HepG2 (cell line): Measurements from ENCODE around the gene MBNL3. TPM values are rescaled to one million over a fixed set of nuclear protein-coding genes. Genes with fewer than 3 reads are reported as not detected.

Experiments
- ATAC-seq: fragments of 200-7000 bp; cut with Tn5 transposase; 3 replicates; pipeline ENCODE4 v1.9.1; 2020; ENCODE audit warnings: mild to moderate bottlenecking, moderate library complexity
- BruUV-seq: library from RNA; stranded (reverse); fragments of 400-500 nt; replicated peaks from 2 replicates; lab custom pipeline; 2021; lab: Mats Ljungman, UMichigan
- CTCF ChIA-PET: fragments of 300-600 bp; formaldehyde crosslinking; extraction: SDS; loops from one replicate; lab custom pipeline; 2021; ENCODE audit warnings: low total read pairs, inconsistent platforms, low intra/inter-chr PET ratio; lab: Yijun Ruan, JAX
- POLR2A ChIA-PET: fragments of 350-600 bp; sonication (Branson Sonifier 250); formaldehyde crosslinking; loops from one replicate; lab custom pipeline; 2020; ENCODE audit warnings: antibody characterized with exemption, inconsistent platforms; lab: Yijun Ruan, JAX
- DNase-seq: peaks from one replicate; pipeline ENCODE4 v3.0.0-alpha.2; 2015; ENCODE audit warnings: low spot score
- FAIRE-seq: peaks from 3 replicates; lab custom pipeline; 2011; peaks lifted over from hg19 to GRCh38; lab: Jason Lieb, UNC
- H2AFZ ChIP-seq: one replicate; pipeline ENCODE4 v1.6.1; 2011; ENCODE audit warnings: low read length, inconsistent platforms
- H3K27ac ChIP-seq: fragments of 300-600 bp; 3 replicates; pipeline ENCODE4 v1.8.0; 2011; ENCODE audit warnings: mixed run types, mild to moderate bottlenecking, mixed read lengths, low read length, inconsistent platforms; ENCODE audit not compliant: insufficient read depth; ENCODE audit errors: extremely low read length
- H3K27me3 ChIP-seq, 2 experiments: fragments of 200-600 bp in 1 of 2; 2 replicates in 1 of 2; 3 replicates in 1 of 2; pipeline versions ENCODE4 v1.6.0 to v1.8.0; 2011; ENCODE audit warnings: low read length in 2 of 2, mild to moderate bottlenecking in 2 of 2, moderate library complexity in 2 of 2, inconsistent platforms in 1 of 2; ENCODE audit not compliant: insufficient read depth in 2 of 2, control insufficient read depth in 1 of 2
- H3K36me3 ChIP-seq, 2 experiments: fragments of 200-600 bp in 1 of 2; replicated peaks in 1 of 2; 2 replicates in 1 of 2; 3 replicates in 1 of 2; pipeline versions ENCODE4 v1.5.1 to v1.8.0; 2011; ENCODE audit warnings: low read length in 2 of 2, inconsistent platforms in 1 of 2; ENCODE audit not compliant: insufficient read depth in 2 of 2, control insufficient read depth in 1 of 2
- H3K4me1 ChIP-seq: 2 replicates; pipeline ENCODE4 v1.5.1; 2012; ENCODE audit warnings: low read length, inconsistent platforms; ENCODE audit not compliant: insufficient read depth
- H3K4me2 ChIP-seq: 2 replicates; pipeline ENCODE4 v1.6.0; 2011; ENCODE audit warnings: low read depth, low read length, inconsistent platforms
- H3K4me3 ChIP-seq, 3 experiments: fragments of 200-600 bp in 1 of 3; sonication (generic), shearing (Covaris generic) in 1 of 3; replicated peaks in 1 of 3; 2 replicates each; pipeline ENCODE4 v1.5.1; 2011 to 2016; ENCODE audit warnings: low read length in 3 of 3, inconsistent platforms in 2 of 3, low read depth in 2 of 3, mild to moderate bottlenecking in 2 of 3, control low read depth in 1 of 3, mixed read lengths in 1 of 3; ENCODE audit not compliant: insufficient read depth in 1 of 3
- H3K79me2 ChIP-seq: one replicate; pipeline ENCODE4 v1.6.1; 2011; ENCODE audit warnings: low read length, inconsistent platforms; ENCODE audit not compliant: insufficient read depth
- H3K9ac ChIP-seq: 2 replicates; pipeline ENCODE4 v1.6.0; 2011; ENCODE audit warnings: mild to moderate bottlenecking, low read depth, low read length, inconsistent platforms; ENCODE audit not compliant: insufficient read depth
- H3K9me3 ChIP-seq: 2 replicates; pipeline ENCODE4 v1.5.1; 2012; ENCODE audit warnings: mild to moderate bottlenecking, low read length
- H4K20me1 ChIP-seq: 2 replicates; pipeline ENCODE4 v1.6.0; 2011; ENCODE audit warnings: inconsistent platforms, mild to moderate bottlenecking, low read length, moderate library complexity; ENCODE audit not compliant: insufficient read depth
- GPBP1L1 ChIP-seq: sonication (generic); formaldehyde crosslinking; IDR thresholded peaks from 2 replicates; pipeline ENCODE4 v1.5.0; 2020; ENCODE audit warnings: mild to moderate bottlenecking, missing genetic modification reagents
- WGBS: methylation state at CpG from one replicate; pipeline ENCODE4 v1.1.6; 2017; ENCODE audit warnings: low lambda C conversion rate; 5-methylcytosine and 5-hydroxymethylcytosine counted together
- in situ Hi-C: cut with HindIII; loops from 2 replicates; pipeline ENCODE4 v1.10.0; 2017; ENCODE audit warnings: low pct_unique_long_range_greater_than_20kb; ENCODE audit not compliant: extremely low pct_ligation_motif_present
- intact Hi-C: fragments of 100-400 bp; cut with micrococcal nuclease; formaldehyde crosslinking; loops from one replicate; pipeline ENCODE4 v1.10.0; 2022; ENCODE audit not compliant: unreplicated experiment
- polyA plus RNA-seq, 8 experiments: library from polyadenylated mRNA; depleted of rRNA in 3 of 8; stranded (reverse) in 7 of 8; unstranded in 1 of 8; fragments of >200 nt; fragmentation: Illumina TruSeq in 4 of 8; extraction: Trizol in 4 of 8; gene quantifications; 2 replicates each; pipeline versions ENCODE4 v1.2.1 to v1.2.3, GENCODE V29; 2011 to 2016; ENCODE audit warnings: low read depth in 4 of 8, missing spikeins in 1 of 8, mixed read lengths in 1 of 8; ENCODE audit not compliant: insufficient read depth in 1 of 8
- total RNA-seq, 5 experiments: library from RNA; depleted of rRNA; stranded (reverse); fragments of >200 nt; fragmentation: Illumina TruSeq; extraction: Trizol; gene quantifications; 2 replicates each; pipeline ENCODE4 v1.2.3, GENCODE V29; 2016; ENCODE audit warnings: low read depth in 1 of 5
- TF ChIP-seq, protein P1 (sequence below): sonication (generic); formaldehyde crosslinking; IDR thresholded peaks from 2 replicates; pipeline ENCODE4 v1.9.0; 2022; ENCODE audit warnings: low read depth, missing genetic modification reagents
- TF ChIP-seq, protein P2 (sequence below): sonication (generic); formaldehyde crosslinking; IDR thresholded peaks from 2 replicates; pipeline ENCODE4 v1.4.0; 2020; ENCODE audit warnings: mild to moderate bottlenecking, missing genetic modification reagents

Gene MBNL3
- total and polyA plus RNA-seq, 2 of the 13 experiments (the other 11 are each of a cell fraction or from before 2014, with no cell fraction given) = 155 to 257 TPM

DNA sequence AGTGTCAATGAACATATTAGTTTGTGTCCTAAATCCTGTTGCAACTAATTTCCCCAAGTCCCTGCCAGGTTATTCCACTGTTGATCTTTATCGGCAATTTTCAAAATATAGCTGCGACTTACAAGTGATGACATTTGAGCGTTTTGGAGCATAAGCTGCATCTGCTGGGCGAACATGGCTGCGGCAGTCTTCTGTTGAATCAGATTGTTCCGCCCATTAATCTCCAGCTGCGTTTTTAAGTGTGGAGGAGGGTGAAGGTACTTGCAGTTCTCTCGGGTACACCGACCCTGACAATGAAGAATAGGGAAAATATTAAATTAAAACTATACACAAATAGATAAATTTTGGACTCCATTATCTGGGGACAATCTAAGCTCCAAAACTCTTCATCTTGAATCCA is 82.7 kb downstream of the MBNL3 start:
- Histone ChIP-seq H3K27ac (no peak overlapping the region), H3K4me1 (peaks cover 52% of the 10 kb centered on the region), H4K20me1 (peaks cover 21% of the 10 kb centered on the region; the same call in 1 of the 2 replicates), H3K79me2 (peaks cover 61% of the 10 kb centered on the region), H3K27me3 (no peaks in the 10 kb centered on the region), H3K9ac (no peak overlapping the region), H3K4me2 (no peak overlapping the region), H3K36me3 (peaks cover 2 to 24% of the 10 kb centered on the region in 2 experiments; a peak in 2 of 5 replicates), H3K9me3 (no peaks in the 10 kb centered on the region), H2AFZ (no peak overlapping the region), H3K4me3 (no peak overlapping the region)
- no TSS peak for BruUV-seq
- DNase-seq = no peak
- ChIA-PET CTCF (no interaction called here), POLR2A (no interaction called here)
- no peak for ATAC-seq
- no peak for FAIRE-seq
- in situ Hi-C loops (loop anchor here (10.0 kb wide), 1 partner anchor 199 kb away; no protein-coding TSS in a partner anchor), intact Hi-C loops (no loop called here)
- TF ChIP-seq, protein P1, sequence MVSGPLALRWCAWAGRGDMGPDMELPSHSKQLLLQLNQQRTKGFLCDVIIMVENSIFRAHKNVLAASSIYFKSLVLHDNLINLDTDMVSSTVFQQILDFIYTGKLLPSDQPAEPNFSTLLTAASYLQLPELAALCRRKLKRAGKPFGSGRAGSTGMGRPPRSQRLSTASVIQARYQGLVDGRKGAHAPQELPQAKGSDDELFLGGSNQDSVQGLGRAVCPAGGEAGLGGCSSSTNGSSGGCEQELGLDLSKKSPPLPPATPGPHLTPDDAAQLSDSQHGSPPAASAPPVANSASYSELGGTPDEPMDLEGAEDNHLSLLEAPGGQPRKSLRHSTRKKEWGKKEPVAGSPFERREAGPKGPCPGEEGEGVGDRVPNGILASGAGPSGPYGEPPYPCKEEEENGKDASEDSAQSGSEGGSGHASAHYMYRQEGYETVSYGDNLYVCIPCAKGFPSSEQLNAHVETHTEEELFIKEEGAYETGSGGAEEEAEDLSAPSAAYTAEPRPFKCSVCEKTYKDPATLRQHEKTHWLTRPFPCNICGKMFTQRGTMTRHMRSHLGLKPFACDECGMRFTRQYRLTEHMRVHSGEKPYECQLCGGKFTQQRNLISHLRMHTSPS = no peak
- no peak for TF ChIP-seq GPBP1L1 (CRISPR knock-in tag)
- TF ChIP-seq, protein P2, sequence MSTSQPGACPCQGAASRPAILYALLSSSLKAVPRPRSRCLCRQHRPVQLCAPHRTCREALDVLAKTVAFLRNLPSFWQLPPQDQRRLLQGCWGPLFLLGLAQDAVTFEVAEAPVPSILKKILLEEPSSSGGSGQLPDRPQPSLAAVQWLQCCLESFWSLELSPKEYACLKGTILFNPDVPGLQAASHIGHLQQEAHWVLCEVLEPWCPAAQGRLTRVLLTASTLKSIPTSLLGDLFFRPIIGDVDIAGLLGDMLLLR (CRISPR knock-in tag) = no peak
- WGBS = 97% methylated on average over 9 of the region's 9 CpGs
